Fibroblast of the conjunctiva (primary cell): ENCODE measurements around the gene NUTM2B.
"Not testable (repeated sequence)": the region's sequence is repeated elsewhere in the genome, so short reads cannot be mapped to it uniquely, and the experiment has no call there.

Source experiments
- DNase-seq: peaks from one replicate; pipeline ENCODE4 v3.0.0-alpha.2; 2010; ENCODE audit warnings: low read depth

NUTM2B gene

GRCh38 chr10:79702927-79703326 lies at the start of gene NUTM2B:
Gene NUTM2B (plus strand): TSS chr10:79703227. CDS start chr10:79703610, 383 bp downstream.
- not testable (repeated sequence) for DNase-seq

DNA sequence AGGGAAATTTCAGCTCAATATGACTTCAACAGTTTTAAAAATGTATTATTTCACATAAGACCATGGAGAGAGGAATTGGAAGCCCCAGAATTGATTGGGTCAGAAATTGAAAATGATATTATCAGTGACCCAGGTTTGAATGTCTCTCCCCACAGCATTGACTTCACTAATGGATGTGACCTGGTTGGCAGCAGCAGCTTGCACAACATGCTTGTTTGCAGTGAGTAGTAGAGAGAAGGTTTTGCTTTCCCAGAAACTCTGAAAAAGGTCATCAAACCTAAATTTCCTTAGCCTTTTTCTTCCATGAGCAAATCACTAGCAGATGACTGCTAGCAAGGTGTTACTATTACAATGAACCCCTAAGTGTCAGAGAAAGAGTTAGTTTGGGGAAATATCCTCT lies 39.7 kb upstream of the NUTM2B start:
- not testable (repeated sequence) for DNase-seq

DNA sequence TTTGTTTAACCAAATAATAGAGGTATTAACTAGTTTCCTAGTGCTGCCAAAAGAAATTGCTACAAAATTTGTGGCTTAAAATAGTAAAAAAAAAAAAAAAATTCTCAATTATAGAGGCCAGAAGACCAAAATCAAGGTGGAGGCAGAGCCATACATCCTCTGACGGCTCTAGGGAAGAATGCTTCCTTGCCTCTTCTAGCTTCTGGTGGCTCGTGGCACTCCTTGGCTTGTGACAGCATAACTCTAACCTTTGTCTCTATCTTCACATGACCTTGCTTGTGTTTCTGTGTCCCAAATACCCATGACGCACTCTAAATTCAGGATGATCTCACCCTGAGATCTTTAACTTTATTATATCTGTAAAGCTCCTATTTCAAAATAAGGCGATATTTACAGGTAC lies 38.3 kb upstream of the NUTM2B start:
- not testable (repeated sequence) for DNase-seq

DNA sequence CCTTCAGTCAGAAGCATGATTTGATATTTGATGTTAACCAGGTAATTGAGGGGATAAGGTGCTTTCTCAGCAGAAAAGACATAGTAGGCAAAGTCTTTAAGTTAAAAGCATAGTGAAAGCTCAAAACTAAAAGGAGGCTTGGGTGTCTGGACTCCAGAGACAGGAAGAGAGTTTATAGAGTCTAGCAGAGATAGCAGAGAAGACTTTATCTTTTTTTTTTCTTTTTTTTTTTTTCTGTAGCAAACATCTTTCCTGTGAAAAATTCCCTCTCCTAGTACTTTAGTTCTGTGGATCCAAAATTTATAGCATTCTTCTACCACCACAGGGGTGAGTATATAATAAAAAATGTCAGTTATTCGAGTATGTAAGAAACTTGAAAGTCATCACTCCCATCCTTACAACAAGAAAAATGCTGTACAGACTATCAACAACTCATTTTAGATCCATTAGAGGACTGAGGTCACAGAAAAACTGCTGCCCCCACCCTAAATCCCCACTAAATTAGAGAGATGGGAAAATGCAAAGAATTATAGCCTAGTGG lies 33.7 kb upstream of the NUTM2B start:
- not testable (repeated sequence) for DNase-seq

- not testable (repeated sequence) for DNase-seq
These were observed 28.1 kb upstream of the NUTM2B start for GRCh38 chr10:79674878-79675277.

DNA sequence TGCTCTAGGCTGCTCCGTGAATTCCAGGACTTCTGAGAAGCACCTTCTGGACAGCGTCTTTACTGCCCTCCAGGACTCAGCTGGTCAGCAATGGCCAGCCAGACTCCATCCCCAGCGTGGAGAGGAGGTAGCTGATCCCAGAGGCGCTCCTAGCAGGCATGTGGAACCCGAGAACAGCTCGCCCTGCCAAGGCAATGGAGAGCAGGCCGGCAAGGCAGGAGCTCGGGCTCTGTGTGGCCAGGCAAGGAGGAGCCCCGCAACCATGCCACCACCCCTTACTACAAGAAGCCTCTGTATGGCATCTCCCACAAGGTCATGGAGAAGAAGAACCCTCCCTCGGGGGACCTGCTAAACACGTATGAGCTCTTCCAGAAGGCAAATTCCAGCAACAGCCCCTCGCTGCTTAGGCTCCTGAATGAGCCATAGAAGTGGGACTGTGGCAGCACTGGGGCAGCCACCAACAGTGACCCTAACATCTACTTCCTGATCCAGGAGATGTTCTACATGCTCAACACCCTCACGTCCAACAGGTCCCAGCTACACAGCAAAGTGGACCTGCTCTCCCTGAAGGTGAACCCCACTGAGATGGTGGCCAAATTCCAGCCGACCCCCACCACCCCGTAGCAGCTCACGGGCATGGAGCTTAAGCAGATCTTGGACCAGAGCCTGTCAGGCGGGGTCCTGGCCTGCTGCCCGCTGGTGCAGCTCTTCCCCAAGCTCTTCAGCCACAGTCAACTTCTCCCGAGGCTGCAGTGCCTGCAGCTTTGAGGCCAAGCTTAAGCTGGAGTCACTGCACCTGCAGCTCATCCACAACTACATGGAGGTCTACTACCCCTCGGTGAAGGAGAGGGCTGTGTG lies 19.8 kb upstream of the NUTM2B start:
- DNase-seq, result not testable (repeated sequence)

DNA sequence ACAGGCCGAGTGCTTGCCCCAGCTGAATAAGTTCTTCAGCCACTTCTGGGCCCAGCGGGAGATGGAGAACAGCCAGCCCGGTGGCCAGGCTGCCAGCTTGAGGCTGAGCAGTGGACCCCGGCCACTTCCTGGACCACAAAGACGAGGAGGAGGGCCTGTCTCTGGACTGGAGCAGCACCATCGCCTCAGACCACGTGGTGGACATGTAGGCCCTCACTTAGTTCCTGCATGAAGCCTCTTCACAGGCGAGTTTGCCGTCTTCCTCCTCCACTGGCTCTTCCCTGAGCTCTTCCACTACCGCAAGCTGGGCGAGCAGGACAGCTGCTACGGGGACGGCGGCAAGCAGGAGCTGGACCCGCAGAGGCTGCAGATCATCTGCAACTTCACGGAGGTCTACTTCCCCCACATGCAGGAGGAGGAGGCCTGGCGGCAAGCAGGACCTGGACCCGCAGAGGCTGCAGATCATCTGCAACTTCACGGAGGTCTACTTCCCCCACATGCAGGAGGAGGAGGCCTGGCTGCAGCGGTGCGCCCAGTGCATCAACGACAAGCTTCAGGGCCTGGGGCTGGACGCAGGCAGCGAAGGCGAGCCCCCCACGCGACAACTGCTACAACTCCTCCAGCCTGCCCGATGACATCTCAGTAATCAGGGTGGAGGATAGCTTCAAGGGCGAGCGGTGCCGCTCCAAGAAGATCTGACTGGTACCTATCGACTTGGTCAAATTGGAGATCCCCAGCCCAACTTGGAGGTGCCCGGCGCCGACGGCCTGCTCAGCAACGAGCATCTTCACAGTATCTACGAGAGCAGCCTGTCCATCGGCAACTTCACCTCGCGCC lies 18.9 kb upstream of the NUTM2B start:
- not testable (repeated sequence) for DNase-seq

DNA sequence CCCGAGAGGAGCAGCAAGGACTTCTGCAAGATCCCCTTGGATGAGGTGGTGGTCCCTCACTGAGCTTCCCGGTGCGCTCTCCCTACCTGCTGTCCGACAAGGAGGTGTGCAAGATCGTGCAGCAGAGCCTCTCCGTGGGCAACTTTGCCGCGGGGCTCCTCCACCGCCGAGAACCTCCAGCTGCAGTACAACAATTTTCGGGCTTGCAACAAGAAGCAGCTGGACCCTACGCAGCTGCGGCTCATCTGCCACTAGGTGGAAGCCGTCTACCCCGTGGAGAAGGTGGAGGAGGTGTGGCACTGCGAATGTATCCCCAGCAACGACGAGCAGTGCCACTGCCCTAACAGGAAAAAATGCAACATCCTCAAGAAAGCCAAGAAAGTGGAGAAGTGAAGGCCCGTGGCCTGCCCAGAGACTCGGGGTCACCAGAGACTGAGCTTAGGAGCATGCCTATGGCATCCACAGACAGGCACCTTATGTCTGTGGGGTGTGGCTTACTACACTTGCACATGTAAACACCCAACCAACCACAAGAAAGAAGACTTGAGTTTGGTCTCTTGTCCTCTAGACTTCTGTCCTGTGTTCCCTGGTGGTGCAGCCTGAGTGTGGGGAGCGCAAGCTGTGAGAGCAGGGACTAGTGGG lies 17.9 kb upstream of the NUTM2B start:
- not testable (repeated sequence) for DNase-seq

- DNase-seq, result not testable (repeated sequence)
These were observed 16.4 kb upstream of the NUTM2B start for GRCh38 chr10:79686595-79686994.

DNA sequence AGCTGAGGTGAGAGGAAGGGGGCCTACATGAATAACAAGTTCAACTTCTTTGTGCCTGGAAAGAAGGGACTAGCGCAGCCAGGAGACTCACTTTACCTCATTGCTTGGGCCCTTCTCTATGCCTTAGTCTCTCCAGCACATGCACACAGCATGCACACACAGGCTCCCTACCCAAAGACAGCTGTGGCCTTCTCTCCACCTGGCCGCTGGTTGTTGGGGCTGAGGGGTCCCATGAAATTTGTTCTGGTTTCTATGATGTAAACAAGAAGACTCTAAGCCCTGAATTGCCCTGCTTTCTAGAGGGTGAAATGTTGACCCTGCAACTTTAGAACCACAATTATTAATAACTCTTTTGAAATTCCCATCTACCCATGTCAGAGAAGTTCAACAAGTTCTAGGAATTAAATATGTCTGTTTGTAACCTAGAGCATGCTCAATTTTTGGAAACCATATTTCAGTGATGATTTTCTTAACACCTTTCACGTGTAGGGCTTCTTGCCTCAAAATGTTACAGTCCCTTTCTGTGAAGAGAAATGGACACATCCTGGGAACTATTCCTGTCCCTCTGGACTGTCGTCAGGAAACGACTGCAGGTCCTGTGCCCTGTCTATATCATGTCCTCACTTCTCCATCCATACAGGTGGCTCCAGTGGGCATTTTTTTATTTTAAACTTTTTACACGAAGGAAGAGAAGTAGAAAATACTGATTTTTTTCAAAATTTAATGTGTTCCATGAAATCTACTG lies 15.4 kb upstream of the NUTM2B start:
- not testable (repeated sequence) for DNase-seq

DNA sequence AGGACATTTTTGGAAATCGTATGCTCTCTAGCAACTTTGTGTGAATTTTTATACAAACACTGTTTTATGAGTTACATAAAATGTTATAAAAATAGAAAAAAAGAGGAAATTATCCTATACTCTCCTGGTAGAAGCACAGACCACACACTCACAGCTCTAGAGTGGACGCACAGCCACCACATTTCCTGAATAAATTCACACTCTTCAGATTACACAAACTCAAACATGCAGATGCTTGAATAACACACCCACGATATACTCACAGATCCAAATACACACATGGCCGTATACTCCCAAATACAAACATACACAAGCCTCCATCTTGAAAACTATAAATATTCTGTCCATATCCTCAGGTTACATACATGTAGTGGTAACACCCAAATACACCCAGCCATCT lies 14.2 kb upstream of the NUTM2B start:
- DNase-seq, result not testable (repeated sequence)

- DNase-seq, result not testable (repeated sequence)
These were observed 6.4 kb upstream of the NUTM2B start for GRCh38 chr10:79696596-79696995.

GRCh38 chr10:79697141-79697540 lies 5.9 kb upstream of the NUTM2B start:
- DNase-seq, result not testable (repeated sequence)

DNA sequence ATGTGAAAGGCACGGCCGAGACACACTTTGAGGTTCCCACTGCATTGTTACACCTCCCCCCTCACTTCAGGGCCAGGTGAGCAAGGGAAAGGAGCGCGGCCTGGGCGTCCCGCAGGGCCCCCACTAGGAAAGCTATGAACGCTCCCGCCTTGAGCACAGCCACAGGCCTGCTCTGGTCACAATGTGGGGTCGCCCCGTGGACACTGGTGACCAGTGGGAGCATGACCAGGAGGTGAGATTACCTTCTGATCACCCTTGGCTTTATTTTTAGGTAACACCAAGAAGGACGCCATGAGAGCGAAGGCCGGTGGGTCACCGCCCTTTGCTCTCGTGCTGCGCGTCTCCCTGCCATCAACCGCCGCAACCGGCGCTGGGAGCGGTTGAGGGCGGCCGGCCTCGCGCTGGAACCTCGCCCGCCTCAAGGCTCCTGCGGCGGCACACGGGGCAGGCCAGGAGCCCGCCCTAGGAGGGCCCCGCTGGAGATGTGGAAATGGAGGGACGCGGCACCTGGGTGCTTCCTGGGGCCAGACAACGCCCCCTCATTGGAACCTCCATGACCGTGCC lies 2.6 kb upstream of the NUTM2B start:
- not testable (repeated sequence) for DNase-seq

- DNase-seq, result not testable (repeated sequence)
These were observed 4.0 kb downstream of the NUTM2B start for GRCh38 chr10:79707017-79707416.

GRCh38 chr10:79714976-79715375 lies 11.9 kb downstream of the NUTM2B start:
- not testable (repeated sequence) for DNase-seq

GRCh38 chr10:79716917-79717579 lies 14.0 kb downstream of the NUTM2B start:
- not testable (repeated sequence) for DNase-seq

DNA sequence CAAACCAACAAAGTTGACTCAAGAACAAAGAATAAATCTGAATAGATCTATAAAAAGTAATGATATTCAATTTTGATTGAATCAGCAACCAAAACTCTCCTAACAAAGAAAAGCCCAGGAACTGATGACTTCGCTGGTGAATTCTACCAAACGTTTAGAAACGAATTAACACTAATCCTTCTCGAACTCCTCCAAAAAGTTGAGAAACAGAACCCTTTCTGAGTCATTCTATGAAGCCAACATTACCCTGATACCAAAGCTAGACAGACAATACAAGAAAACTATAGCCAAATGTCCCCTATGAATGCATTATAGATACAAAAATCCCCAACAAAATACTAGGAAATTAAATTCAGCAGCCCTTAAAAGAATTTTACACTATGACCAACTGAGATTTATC lies 17.0 kb downstream of the NUTM2B start:
- DNase-seq, result not testable (repeated sequence)

GRCh38 chr10:79726620-79727019 lies 23.6 kb downstream of the NUTM2B start:
- not testable (repeated sequence) for DNase-seq

DNA sequence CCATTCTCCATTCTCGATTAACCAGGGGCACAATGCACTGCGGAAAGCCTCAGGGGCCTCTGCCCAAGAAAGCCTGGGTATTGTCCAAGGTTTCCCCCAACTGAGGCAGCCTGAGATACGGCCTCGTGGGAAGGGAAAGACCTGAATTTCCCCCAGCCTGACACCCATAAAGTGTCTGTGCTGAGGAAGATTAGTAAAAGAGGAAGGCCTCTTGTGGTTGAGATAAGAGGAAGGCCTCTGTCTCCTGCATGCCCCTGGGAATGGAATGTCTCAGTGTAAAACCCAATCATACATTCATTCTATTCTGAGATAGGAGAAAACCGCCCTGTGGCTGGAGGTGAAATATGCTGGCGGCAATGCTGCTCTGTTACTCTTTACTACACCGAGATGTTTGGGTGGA lies 41.8 kb downstream of the NUTM2B start:
- DNase-seq, result not testable (repeated sequence)
